SJSA1 (cell line): ENCODE results near the gene ANKRD34C. TPM values are rescaled to one million over a fixed set of nuclear protein-coding genes. Genes with fewer than 3 reads are reported as not detected.

Experiments
- DNase-seq, 2 experiments: peaks; one replicate each; pipeline ENCODE4 v3.0.0-alpha.2; 2015 to 2020; ENCODE audit warnings: low spot score in 2 of 2, low read depth in 1 of 2
- H3K27ac ChIP-seq: fragments of 250-450 bp; sonication (Bioruptor Pico); 2 replicates; pipeline ENCODE4 v1.5.1; 2020; ENCODE audit warnings: mild to moderate bottlenecking, moderate library complexity
- H3K27me3 ChIP-seq: fragments of 250-450 bp; sonication (Bioruptor Pico); replicated peaks from 2 replicates; pipeline ENCODE4 v1.5.1; 2020; ENCODE audit warnings: mild to moderate bottlenecking, moderate library complexity
- H3K36me3 ChIP-seq: fragments of 250-450 bp; sonication (Bioruptor Pico); 2 replicates; pipeline ENCODE4 v1.5.1; 2020; ENCODE audit warnings: mild to moderate bottlenecking
- H3K4me1 ChIP-seq: fragments of 250-450 bp; sonication (Bioruptor Pico); replicated peaks from 2 replicates; pipeline ENCODE4 v1.6.1; 2021; ENCODE audit warnings: mild to moderate bottlenecking
- H3K4me3 ChIP-seq: fragments of 250-450 bp; sonication (Bioruptor Pico); 2 replicates; pipeline ENCODE4 v1.5.1; 2020; ENCODE audit warnings: mild to moderate bottlenecking
- H3K9me3 ChIP-seq: fragments of 250-450 bp; sonication (Bioruptor Pico); replicated peaks from 2 replicates; pipeline ENCODE4 v1.5.1; 2020; ENCODE audit warnings: mild to moderate bottlenecking
- total RNA-seq: library from RNA; depleted of rRNA; stranded (reverse); fragments of >200 nt; shearing (Covaris generic); gene quantifications from 2 replicates; pipeline ENCODE4 v1.2.3, GENCODE V29; 2014; rRNA removed

The ANKRD34C gene
- total RNA-seq, result not detected in 2 replicates

- H3K9me3 ChIP-seq, result no peaks in the 10 kb centered on the region; the same call in 1 of the 2 replicates
- no peak for DNase-seq
- H3K27me3 ChIP-seq, result peaks cover 38% of the 10 kb centered on the region
These were observed at the start of gene ANKRD34C for GRCh38 chr15:79282371-79283251. TSS of gene ANKRD34C (plus strand) at chr15:79282722. CDS start at chr15:79293285, 10,563 bp downstream.

GRCh38 chr15:79233236-79233635 lies 49.3 kb upstream of the ANKRD34C start:
- no peak for DNase-seq
- Histone ChIP-seq H3K9me3 (no peaks in the 10 kb centered on the region), H3K27me3 (no peaks in the 10 kb centered on the region), H3K4me1 (no peaks in the 10 kb centered on the region), H3K27ac (no peak overlapping the region), H3K4me3 (no peak overlapping the region), H3K36me3 (no peaks in the 10 kb centered on the region)

More at GRCh38 chr15:79282371-79283251, at the start of gene ANKRD34C:
- H3K27ac ChIP-seq, result no peak within 1 kb of the TSS
- no peak within 1 kb of the TSS for H3K4me3 ChIP-seq
- H3K4me1 ChIP-seq, result no peaks in the 10 kb centered on the region
- H3K36me3 ChIP-seq, result no peaks in the 10 kb centered on the region

GRCh38 chr15:79240036-79240435 lies 42.5 kb upstream of the ANKRD34C start:
- no peak for DNase-seq
- Histone ChIP-seq H3K4me1 (no peaks in the 10 kb centered on the region), H3K27me3 (no peaks in the 10 kb centered on the region), H3K9me3 (no peaks in the 10 kb centered on the region), H3K36me3 (no peaks in the 10 kb centered on the region), H3K27ac (no peak overlapping the region), H3K4me3 (no peak overlapping the region)

- Histone ChIP-seq H3K27ac (no peak overlapping the region), H3K4me3 (no peak overlapping the region), H3K36me3 (no peaks in the 10 kb centered on the region), H3K4me1 (no peaks in the 10 kb centered on the region), H3K27me3 (no peaks in the 10 kb centered on the region), H3K9me3 (no peaks in the 10 kb centered on the region)
- no peak for DNase-seq
These were observed 38.8 kb upstream of the ANKRD34C start for GRCh38 chr15:79243723-79244122.

- no peaks in the 10 kb centered on the region for H3K9me3 ChIP-seq
- no peak overlapping the region for H3K4me3 ChIP-seq
- no peaks in the 10 kb centered on the region for H3K27me3 ChIP-seq
- H3K36me3 ChIP-seq, result no peaks in the 10 kb centered on the region
- no peak for DNase-seq
- no peaks in the 10 kb centered on the region for H3K4me1 ChIP-seq
- no peak overlapping the region for H3K27ac ChIP-seq
These were observed 37.6 kb upstream of the ANKRD34C start for GRCh38 chr15:79244876-79245275.

- no peaks in the 10 kb centered on the region for H3K9me3 ChIP-seq
- H3K27me3 ChIP-seq, result peaks cover 2% of the 10 kb centered on the region; the same call in 1 of the 2 replicates
- no peak overlapping the region for H3K27ac ChIP-seq
- no peak for DNase-seq
- H3K4me1 ChIP-seq, result no peaks in the 10 kb centered on the region
- no peaks in the 10 kb centered on the region for H3K36me3 ChIP-seq
- H3K4me3 ChIP-seq, result no peak overlapping the region
These were observed 34.3 kb upstream of the ANKRD34C start for GRCh38 chr15:79248183-79248582.

- H3K4me1 ChIP-seq, result no peaks in the 10 kb centered on the region
- H3K9me3 ChIP-seq, result no peaks in the 10 kb centered on the region; the same call in 1 of the 2 replicates
- no peaks in the 10 kb centered on the region for H3K36me3 ChIP-seq
- no peak overlapping the region for H3K27ac ChIP-seq
- no peak overlapping the region for H3K4me3 ChIP-seq
- DNase-seq, result no peak
- no peaks in the 10 kb centered on the region; the same call in none of the 2 replicates for H3K27me3 ChIP-seq
These were observed 25.1 kb upstream of the ANKRD34C start for GRCh38 chr15:79257454-79257853.

GRCh38 chr15:79261836-79262235 lies 20.7 kb upstream of the ANKRD34C start:
- no peak overlapping the region for H3K27ac ChIP-seq
- no peaks in the 10 kb centered on the region for H3K36me3 ChIP-seq
- H3K9me3 ChIP-seq, result no peaks in the 10 kb centered on the region
- no peak overlapping the region for H3K4me3 ChIP-seq
- H3K27me3 ChIP-seq, result no peaks in the 10 kb centered on the region; the same call in none of the 2 replicates
- DNase-seq, result no peak
- H3K4me1 ChIP-seq, result no peaks in the 10 kb centered on the region

- H3K27me3 ChIP-seq, result no peaks in the 10 kb centered on the region; the same call in none of the 2 replicates
- H3K36me3 ChIP-seq, result no peaks in the 10 kb centered on the region
- H3K4me3 ChIP-seq, result no peak overlapping the region
- DNase-seq, result no peak
- no peaks in the 10 kb centered on the region for H3K4me1 ChIP-seq
- H3K27ac ChIP-seq, result no peak overlapping the region
- no peaks in the 10 kb centered on the region for H3K9me3 ChIP-seq
These were observed 17.4 kb upstream of the ANKRD34C start for GRCh38 chr15:79265167-79265566.

- no peaks in the 10 kb centered on the region; the same call in none of the 2 replicates for H3K27me3 ChIP-seq
- no peak for DNase-seq
- H3K4me1 ChIP-seq, result no peaks in the 10 kb centered on the region
- no peak overlapping the region for H3K27ac ChIP-seq
- no peak overlapping the region for H3K4me3 ChIP-seq
- H3K36me3 ChIP-seq, result no peaks in the 10 kb centered on the region
- H3K9me3 ChIP-seq, result no peaks in the 10 kb centered on the region
These were observed 16.4 kb upstream of the ANKRD34C start for GRCh38 chr15:79265987-79266579.

GRCh38 chr15:79283252-79284048 lies 928 bp downstream of the ANKRD34C start:
- Histone ChIP-seq H3K4me3 (no peak overlapping the region), H3K9me3 (no peaks in the 10 kb centered on the region; the same call in 1 of the 2 replicates), H3K27me3 (peaks cover 38% of the 10 kb centered on the region), H3K36me3 (no peaks in the 10 kb centered on the region), H3K27ac (no peak overlapping the region), H3K4me1 (no peaks in the 10 kb centered on the region)
- DNase-seq, result peak in 1 of 2 experiments; percentile 18

GRCh38 chr15:79290642-79291275 lies 8.2 kb downstream of the ANKRD34C start:
- H3K4me1 ChIP-seq, result 0 out of 2 replicates have a peak, but pooled peaks cover 3% of the 10 kb centered on the region
- H3K27ac ChIP-seq, result no peak overlapping the region
- H3K27me3 ChIP-seq, result peaks cover 1% of the 10 kb centered on the region
- H3K4me3 ChIP-seq, result no peak overlapping the region
- no peak for DNase-seq
- no peaks in the 10 kb centered on the region for H3K9me3 ChIP-seq
- H3K36me3 ChIP-seq, result no peaks in the 10 kb centered on the region

- DNase-seq, result no peak
- Histone ChIP-seq H3K4me1 (0 out of 2 replicates have a peak, but pooled peaks cover 3% of the 10 kb centered on the region), H3K4me3 (no peak overlapping the region), H3K9me3 (no peaks in the 10 kb centered on the region), H3K27ac (no peak overlapping the region), H3K36me3 (no peaks in the 10 kb centered on the region), H3K27me3 (peaks cover 6% of the 10 kb centered on the region; the same call in 1 of the 2 replicates)
These were observed 9.5 kb downstream of the ANKRD34C start for GRCh38 chr15:79292011-79292410.
